Parathyroid adenoma (tissue), 2 donors: Measurements from ENCODE around the gene NUDT9.
"Not testable (repeated sequence)": the region's sequence is repeated elsewhere in the genome, so short reads cannot be mapped to it uniquely, and the experiment has no call there.

ENCODE experiments used
- H2AFZ ChIP-seq: fragments of 300-600 bp; sonication (generic); one replicate; pipeline ENCODE4 v1.7.0; 2017; ENCODE audit warnings: antibody characterized with exemption, mild to moderate bottlenecking
- H3K27ac ChIP-seq: fragments of 300-600 bp; sonication (generic); one replicate; pipeline ENCODE4 v1.7.0; 2017
- H3K27me3 ChIP-seq: fragments of 300-600 bp; sonication (generic); one replicate; pipeline ENCODE4 v1.7.0; 2017; ENCODE audit warnings: low read length; ENCODE audit not compliant: control insufficient read depth, insufficient read depth
- H3K36me3 ChIP-seq: fragments of 300-600 bp; sonication (generic); one replicate; pipeline ENCODE4 v1.7.0; 2017; ENCODE audit warnings: low read length; ENCODE audit not compliant: control insufficient read depth, insufficient read depth
- H3K4me1 ChIP-seq: fragments of 300-600 bp; sonication (generic); one replicate; pipeline ENCODE4 v1.7.0; 2017; ENCODE audit warnings: control low read depth
- H3K4me2 ChIP-seq: fragments of 300-600 bp; sonication (generic); one replicate; pipeline ENCODE4 v1.7.0; 2017; ENCODE audit warnings: low read length
- H3K4me3 ChIP-seq: fragments of 300-600 bp; sonication (generic); one replicate; pipeline ENCODE4 v1.7.0; 2017; ENCODE audit warnings: low read depth, low read length
- H3K79me2 ChIP-seq: fragments of 300-600 bp; sonication (generic); one replicate; pipeline ENCODE4 v1.7.0; 2017; ENCODE audit warnings: control low read depth
- H3K9ac ChIP-seq: fragments of 300-600 bp; sonication (generic); one replicate; pipeline ENCODE4 v1.7.0; 2017; ENCODE audit warnings: mild to moderate bottlenecking
- H3K9me3 ChIP-seq: fragments of 300-600 bp; sonication (generic); one replicate; pipeline ENCODE4 v1.7.0; 2017; ENCODE audit warnings: low read length; ENCODE audit not compliant: control insufficient read depth
- CTCF ChIP-seq: fragments of 300-600 bp; sonication (generic); IDR thresholded peaks from one replicate; pipeline ENCODE4 v1.7.0; 2017; ENCODE audit warnings: antibody characterized with exemption, mild to moderate bottlenecking
- donor health status: primary hyperparathyroidism.

Gene NUDT9

GRCh38 chr4:87382931-87383330 lies 39.4 kb upstream of the NUDT9 start:
- Histone ChIP-seq H3K27ac (no peak overlapping the region), H3K9ac (no peak overlapping the region), H3K9me3 (no peaks in the 10 kb centered on the region), H2AFZ (no peak overlapping the region), H3K79me2 (no peaks in the 10 kb centered on the region), H3K27me3 (no peaks in the 10 kb centered on the region), H3K4me3 (no peak overlapping the region), H3K36me3 (no peaks in the 10 kb centered on the region), H3K4me1 (no peaks in the 10 kb centered on the region), H3K4me2 (no peak overlapping the region)
- TF ChIP-seq CTCF, result no peak

- H3K79me2 ChIP-seq, H3K9ac ChIP-seq, H2AFZ ChIP-seq, H3K4me1 ChIP-seq, H3K4me2 ChIP-seq, H3K9me3 ChIP-seq, H3K27me3 ChIP-seq, H3K36me3 ChIP-seq, H3K4me3 ChIP-seq, H3K27ac ChIP-seq: not testable (repeated sequence)
These were observed 37.8 kb upstream of the NUDT9 start for GRCh38 chr4:87384466-87385132.

GRCh38 chr4:87387237-87387636 lies 35.1 kb upstream of the NUDT9 start:
- Histone ChIP-seq H3K4me3 (no peak overlapping the region), H3K9ac (no peak overlapping the region), H3K36me3 (no peaks in the 10 kb centered on the region), H3K79me2 (no peaks in the 10 kb centered on the region), H3K4me2 (no peak overlapping the region), H3K27ac (no peak overlapping the region), H3K9me3 (no peaks in the 10 kb centered on the region), H2AFZ (no peak overlapping the region), H3K27me3 (no peaks in the 10 kb centered on the region), H3K4me1 (no peaks in the 10 kb centered on the region)
- no peak for TF ChIP-seq CTCF

DNA sequence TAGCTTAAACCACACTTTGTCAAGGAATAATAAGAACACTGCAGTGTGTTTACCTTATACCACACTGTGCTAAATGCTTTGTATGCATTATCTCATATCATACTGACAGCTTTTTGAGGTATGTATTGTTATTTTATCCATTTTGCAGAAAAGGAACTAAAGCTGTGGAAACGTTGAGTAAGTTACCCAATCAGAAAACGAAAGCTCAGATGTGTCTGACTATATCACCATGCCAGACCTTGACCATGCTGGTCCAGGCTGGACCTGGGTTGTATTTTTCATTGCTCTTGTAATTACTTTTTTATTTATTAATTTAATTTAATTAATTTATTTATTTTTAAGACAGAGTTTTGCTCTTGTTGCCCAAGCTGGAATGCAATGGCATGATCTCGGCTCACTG lies 33.5 kb upstream of the NUDT9 start:
- Histone ChIP-seq H3K4me3 (no peak overlapping the region), H3K36me3 (no peaks in the 10 kb centered on the region), H3K27ac (no peak overlapping the region), H3K79me2 (no peaks in the 10 kb centered on the region), H3K9me3 (no peaks in the 10 kb centered on the region), H2AFZ (no peak overlapping the region), H3K4me2 (no peak overlapping the region), H3K27me3 (no peaks in the 10 kb centered on the region), H3K9ac (no peak overlapping the region), H3K4me1 (no peaks in the 10 kb centered on the region)
- no peak for TF ChIP-seq CTCF

DNA sequence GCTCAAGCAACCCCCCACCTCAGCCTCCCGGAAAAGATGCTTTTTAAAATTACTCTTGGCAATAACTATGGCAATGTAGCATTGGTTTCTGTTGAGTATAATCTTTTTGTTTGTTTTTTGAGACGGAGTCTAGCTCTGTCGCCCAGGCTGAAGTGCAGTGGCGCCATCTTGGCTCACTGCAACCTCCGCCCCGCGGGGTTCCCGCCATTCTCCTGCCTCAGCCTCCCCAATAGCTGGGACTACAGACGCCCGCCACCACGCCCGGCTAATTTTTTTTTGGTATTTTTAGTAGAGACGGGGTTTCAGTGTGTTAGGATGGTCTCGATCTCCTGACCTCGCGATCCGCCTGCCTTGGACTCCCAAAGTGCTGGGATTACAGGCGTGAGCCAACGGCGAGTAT lies 32.3 kb upstream of the NUDT9 start:
- peak overlapping the region; percentile 11 for H3K4me3 ChIP-seq
- not testable (repeated sequence) for H3K27me3 ChIP-seq, H3K79me2 ChIP-seq, H3K4me1 ChIP-seq, H3K36me3 ChIP-seq, H3K9me3 ChIP-seq, H3K4me2 ChIP-seq, H3K9ac ChIP-seq, H3K27ac ChIP-seq, H2AFZ ChIP-seq

DNA sequence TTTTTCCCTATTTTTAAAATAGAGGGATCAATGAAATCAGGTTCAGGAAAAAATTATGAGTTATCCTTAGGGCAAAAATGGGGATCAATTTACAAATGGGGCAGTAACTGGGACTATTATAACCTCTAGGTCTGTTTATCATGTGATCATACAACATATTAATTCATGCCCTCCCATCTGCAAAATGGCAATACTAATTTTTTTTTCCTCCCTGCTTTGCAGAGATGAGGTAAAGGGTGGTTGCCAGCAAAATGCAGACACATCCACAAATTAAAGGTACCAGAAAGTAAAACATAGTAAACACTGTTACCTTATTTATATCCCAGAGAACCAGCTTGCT lies 31.9 kb upstream of the NUDT9 start:
- TF ChIP-seq CTCF, result no peak
- H3K4me1 ChIP-seq, result no peaks in the 10 kb centered on the region
- peak overlapping the region; percentile 71 for H3K4me3 ChIP-seq
- H3K27ac ChIP-seq, result peak overlapping the region; percentile 70
- no peak overlapping the region for H3K9ac ChIP-seq
- H2AFZ ChIP-seq, result peak overlapping the region; percentile 89
- H3K79me2 ChIP-seq, result no peaks in the 10 kb centered on the region
- no peaks in the 10 kb centered on the region for H3K36me3 ChIP-seq
- no peaks in the 10 kb centered on the region for H3K9me3 ChIP-seq
- no peaks in the 10 kb centered on the region for H3K27me3 ChIP-seq
- peak overlapping the region; percentile 63 for H3K4me2 ChIP-seq
